ENCODE results near the gene KLK3.
A peak's percentile ranks its signal among the peaks of the same experiment; 100 is the strongest.

The KLK3 gene

DNA sequence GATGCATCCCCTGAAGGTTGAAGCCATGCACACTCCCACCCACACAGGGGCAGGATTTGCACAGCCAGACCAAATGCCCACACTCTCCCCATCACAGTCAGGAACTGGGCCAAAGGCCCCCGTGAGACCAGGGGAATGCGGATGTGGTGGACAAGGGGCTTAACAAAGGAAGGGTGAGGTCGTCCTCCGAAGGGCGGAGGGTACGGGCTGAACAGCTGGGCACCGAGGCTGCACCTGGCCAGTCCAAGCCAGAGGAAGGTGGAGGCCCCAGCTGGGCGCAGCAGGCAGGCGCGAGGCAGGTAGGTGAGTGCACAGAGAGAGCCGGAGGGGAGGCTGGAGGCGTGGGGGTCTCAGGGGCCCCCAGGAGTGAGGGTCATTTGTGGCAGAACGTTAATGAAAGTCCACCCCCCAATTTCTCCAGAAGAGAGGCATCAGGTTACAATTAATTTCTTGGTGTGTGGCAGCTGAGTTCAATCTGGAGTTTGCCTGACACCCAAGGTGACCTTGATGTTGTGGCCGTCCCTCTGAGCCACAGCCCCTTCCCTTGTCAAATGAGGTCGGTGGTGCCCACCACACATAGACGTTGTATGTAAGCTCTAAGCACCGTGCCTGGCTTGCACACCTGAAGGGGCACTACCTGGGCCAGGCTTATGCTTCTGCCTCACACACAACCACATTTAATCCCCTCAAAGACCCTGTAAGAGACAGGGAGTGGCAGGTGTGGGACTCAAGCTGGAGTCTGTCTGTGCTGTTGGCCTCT, 24.3 kb upstream of the KLK3 start:
- intact Hi-C loops (cut with DNase I): no loop called here
- peak in 1 of 10 donors; percentile 59 for DNase-seq

DNA sequence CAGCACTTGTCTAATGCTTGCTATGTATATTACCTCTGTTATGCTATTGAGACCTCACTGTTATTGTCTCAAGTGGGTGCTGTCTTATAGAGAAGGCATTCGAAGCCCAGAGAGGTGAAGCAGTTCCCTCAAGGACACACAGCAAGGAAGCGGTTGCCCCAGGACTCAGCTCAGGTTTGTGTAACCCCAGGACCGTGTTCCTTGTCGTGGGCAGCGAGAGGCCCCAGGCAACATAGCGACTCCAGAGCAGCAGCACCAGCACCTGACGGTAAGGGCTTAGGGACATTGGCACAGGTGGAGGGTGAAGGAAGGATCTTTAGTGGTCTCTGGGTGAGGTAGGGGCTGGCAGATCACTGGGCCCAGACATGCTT, 23.7 kb upstream of the KLK3 start:
- peak in 1 of 10 donors; percentile 65 for DNase-seq
- intact Hi-C loops (cut with DNase I): no loop called here

DNA sequence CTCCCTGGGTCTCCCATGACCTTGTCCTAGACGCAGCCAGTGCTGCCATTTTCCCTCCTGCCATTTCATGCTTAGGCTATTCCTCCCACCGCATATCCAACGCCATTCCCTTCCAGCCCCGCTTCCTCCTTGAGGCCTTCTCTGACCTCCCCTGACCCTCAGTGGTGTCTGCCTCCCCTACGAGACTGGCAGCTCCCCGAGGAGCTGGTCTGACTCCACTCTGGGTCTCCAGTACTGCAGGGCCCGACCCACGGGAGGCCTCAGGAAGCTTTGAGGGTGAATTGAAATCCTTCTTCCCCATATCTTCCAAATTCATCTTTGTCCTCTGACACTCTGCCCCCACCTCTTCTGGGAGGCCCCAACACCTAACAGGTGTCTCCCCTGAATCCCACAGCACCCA, 22.0 kb upstream of the KLK3 start:
- intact Hi-C loops (cut with DNase I): no loop called here
- peak in 1 of 10 donors; percentile 50 for DNase-seq

DNA sequence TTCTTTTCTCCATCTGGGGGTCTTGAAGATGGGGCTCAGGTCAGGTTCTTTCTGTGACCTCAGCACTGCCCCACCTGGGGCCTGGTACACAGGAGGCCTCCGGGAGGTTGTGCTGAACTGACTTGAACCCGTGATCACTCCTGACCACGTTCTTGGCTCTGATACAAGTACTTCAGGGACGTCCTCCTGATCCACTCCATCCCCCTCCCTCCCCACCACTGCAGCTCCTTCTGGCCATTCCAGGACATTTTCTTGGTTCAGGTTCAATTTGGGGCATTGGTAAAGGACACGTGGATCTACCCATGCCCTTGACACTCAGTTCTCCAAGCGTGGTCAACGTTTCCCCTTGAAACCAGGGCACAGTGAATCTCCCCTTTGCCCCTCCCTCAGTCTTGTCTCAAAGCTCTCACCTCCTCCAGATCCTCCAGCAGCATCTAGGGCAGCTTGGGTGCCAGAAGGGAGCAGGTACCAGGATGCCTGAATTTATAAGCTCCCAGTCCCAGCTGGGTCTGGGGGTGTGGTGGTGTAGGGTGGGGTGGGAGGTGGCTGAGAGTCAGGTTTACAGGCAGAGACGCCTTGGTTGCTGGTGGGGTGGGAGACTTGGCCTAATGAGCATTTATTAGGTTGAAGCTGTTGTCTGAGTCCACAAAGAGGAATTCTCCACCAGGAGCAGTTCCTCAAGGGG, 21.5 kb upstream of the KLK3 start, which contains the start of gene KLK15:
TSS of gene KLK15 (minus strand) at position 458 of the 685 bp plus-strand sequence. CDS start 2,082 bp downstream, outside the sequence.
- intact Hi-C loops (cut with DNase I): no loop called here
- DNase-seq: peak in 1 of 10 donors; percentile 27

DNA sequence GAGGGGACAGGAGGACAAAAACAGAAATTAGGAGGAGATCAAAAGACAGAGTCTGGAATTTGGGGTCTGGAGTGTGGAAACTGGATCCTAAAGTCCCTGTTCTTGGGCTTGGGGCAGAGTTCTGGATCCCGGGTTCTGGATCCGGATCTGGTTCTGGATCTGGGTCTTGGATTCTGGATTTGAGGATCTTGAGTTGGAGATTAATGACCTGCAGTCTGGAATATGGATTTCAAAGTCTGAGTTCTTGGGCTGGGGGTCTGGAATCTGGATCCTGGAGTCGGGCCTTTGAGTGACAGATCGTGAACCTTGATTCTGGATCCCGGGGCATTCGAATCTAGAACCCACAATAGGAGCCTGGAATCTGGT, 20.9 kb upstream of the KLK3 start:
- DNase-seq: no peak
- intact Hi-C loops (cut with DNase I): no loop called here

DNA sequence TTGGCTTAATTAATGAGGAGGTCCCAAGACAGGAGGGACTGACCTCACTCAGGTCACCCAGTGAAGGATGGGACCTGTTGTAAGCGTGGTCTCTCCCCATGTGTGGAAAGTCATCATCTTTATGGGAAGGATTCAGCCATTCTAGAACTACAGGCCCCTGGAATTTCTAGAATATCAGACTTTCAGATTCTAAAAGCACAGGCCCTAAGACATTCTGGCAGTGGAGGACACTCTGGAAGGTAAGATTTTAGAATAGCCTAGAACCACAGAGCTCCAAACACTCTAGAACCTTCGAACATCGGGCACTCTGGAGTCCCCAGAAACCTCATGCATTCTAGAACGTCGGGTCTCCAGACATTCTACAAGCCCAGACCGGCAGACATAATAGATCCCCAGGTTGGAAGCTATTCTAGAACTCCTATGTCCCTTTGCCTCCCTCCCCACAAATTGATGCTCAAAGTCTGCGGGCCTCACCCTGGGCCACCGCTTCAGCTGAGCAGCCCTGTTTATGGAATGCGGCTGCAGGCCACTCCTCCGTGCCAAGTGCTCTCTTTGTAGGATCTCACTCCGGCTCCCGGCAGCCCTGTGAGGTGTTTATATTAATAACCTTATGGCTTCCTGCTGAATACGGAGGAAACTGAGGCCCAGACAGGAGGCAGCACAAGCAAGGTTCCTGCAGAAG, 19.5 kb upstream of the KLK3 start:
- intact Hi-C loops (cut with DNase I): no loop called here
- DNase-seq: peak in 1 of 10 donors; percentile 66

DNA sequence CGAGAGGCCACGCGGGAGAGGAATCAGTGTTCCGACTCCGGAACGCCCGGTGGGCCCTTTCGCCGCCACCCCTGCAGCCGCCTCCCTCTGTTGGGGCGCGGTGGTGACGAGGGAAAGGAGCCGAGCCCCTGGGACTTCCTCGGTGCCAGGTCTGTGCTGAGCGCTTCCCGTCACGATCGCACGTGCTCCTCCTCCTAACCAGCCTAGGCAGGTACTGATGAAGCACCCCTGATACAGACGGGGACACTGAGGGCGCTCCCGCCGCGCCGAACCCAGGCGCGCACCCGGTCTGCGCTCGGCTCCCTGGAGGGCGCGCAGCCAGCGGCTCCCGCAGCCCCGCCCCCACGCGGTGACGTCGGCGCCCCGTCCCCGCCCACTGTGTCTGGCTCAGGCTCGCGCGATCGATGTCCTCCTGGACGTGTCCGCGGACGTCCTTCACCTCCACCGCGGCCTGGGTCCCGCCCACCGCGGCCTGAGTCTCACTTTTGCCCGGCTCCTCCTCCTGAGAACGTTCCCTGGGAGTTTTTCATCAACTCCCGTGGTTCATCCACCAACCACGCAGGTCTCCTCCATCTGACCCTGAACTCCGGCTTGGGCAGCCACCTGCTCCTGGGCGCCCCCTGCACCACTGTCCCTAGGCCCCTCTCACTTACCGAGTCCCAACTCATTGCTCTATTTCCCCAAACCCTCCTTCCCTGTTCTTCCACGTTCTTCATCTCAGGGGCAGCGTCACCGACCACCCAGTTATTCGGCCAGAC, 18.8 kb upstream of the KLK3 start:
- intact Hi-C loops (cut with DNase I): no loop called here
- DNase-seq: peak; percentile 25 to 95 (median 58)

DNA sequence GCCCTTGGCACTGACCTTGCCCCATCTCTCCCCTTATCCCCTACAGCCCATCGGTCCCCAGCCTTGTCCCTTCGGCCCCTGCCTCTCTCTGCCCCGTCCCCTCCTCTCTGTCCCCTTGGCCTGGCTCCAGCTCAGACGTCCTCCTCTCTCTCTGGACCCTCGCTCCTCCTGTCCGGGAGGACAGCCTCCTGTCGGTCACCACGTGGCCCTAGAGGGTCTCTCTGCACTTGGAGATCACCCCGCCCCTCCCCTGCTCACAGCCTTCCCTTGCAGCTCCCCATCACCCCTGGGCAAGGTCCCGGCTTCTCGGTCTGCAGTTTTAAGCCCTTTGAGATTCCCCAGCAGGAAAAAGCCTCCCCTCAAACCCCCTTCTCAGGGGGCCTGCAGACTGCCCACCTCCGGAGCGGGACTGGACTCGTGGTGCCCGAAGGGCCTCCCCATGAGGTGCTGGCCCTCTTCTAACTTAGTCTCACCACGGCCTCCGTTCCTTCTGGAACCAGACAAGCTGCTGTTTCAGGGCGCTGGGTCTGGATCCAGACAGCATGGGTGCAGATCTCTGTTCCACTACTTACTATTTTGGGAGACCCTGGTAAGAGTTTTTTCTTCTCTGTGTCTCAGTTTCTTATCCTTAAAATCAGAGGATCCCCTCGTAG, 18.0 kb upstream of the KLK3 start:
- intact Hi-C loops (cut with DNase I): no loop called here
- DNase-seq: peak in 2 of 10 donors; percentile 68 to 76

DNA sequence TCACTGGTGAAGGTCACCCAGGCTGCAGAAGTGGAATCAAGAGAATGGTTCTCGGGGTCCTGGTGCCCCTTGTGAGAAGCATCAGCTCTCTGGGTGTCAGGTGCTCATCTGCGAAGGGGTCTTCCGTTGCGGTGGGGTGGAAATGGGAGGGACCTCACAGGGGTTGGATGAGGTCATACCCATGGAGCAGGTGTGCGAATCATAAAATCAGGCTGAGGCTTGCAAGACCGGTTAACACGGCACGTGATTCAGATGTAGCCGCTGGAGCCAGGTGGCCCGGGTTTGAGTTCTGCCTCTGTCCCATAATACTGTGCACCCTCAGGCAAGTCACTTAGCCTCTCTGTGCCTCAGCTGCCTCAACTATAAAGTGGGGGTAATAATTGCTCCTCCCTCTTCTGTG, 17.4 kb upstream of the KLK3 start:
- DNase-seq: peak in 2 of 10 donors; percentile 34 to 78
- intact Hi-C loops (cut with DNase I): no loop called here

DNA sequence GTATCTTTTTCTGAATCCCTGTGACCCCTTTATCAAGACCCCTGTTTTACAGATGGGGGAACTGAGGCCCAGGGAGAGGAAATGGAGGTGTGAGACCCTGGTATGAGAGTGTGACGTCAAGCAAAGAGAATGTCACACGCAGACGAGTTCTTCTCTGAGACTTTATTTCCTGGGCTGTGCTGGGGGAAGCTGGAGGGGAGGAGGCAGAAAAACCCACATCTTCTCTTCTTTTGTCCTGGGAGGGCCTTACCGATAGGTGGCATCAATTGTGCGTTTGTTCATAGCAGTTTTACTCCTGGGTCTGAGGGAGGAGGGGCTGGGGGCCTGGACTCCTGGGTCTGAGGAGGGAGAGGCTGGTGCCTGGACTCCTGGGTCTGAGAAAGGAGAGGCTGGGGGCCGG, 16.5 kb upstream of the KLK3 start:
- DNase-seq: peak in 1 of 10 donors; percentile 15
- intact Hi-C loops (cut with DNase I): no loop called here

DNA sequence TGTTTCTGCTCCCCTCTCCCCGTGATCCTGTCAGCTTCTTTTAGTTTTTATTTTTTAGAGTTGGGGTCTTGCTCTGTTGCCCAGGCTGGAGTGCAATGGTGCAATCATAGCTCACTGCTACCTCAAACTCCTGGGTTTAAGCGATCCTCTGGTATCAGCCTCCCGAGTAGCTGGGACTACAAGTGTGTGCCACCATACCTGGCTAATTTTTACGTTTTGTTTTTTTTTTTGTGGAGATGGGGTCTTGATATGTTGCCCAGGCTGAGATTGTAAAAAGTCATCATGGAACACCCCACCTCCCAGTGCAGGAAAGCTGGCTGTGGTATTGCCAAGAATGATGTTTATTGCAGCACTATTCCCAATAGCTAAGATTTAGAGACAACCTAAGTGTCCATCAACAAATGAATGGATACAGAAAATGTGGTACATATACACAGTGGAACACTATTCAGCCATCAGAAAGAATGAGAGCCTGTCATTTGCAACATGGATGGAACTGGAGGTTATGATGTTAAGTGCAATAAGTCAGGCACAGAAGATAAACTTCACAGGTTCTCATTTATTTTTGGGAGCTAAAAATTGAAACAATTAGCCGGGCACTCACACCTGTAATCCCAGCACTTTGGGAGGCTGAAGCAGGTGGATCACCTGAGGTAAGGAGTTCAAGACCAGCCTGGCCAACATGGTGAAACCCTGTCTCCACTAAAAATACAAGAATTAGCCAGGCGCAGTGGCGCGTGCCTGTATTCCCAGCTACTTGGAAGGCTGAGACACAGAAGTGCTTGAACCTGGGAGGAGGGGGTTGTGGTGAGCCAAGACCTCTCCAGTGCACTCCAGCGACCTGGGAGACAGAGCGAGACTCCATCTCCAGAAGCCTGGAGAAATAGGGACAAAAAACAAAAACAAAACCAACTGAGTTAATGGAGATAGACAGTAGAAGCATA, 14.7 kb upstream of the KLK3 start:
- DNase-seq: no peak
- intact Hi-C loops (cut with DNase I): no loop called here

DNA sequence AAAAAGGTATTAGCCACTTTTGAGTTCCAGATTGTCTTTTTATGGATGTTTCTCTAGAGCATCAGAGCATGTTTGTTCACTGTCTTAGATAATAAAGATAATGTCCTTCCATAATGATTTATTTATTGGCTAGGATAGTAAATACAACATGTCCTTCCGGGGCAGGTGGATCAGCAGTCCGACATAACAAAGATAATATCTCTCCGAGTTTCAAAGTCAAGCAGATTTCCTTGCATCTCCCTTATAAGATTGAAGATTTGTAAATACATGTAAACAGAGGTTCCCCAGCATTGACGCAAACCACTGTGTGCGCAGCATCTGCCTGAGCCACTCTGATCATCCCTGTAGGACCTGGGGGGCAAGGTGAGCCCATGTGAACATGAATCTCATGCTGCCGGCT, 12.6 kb upstream of the KLK3 start:
- DNase-seq: no peak
- intact Hi-C loops (cut with DNase I): no loop called here

DNA sequence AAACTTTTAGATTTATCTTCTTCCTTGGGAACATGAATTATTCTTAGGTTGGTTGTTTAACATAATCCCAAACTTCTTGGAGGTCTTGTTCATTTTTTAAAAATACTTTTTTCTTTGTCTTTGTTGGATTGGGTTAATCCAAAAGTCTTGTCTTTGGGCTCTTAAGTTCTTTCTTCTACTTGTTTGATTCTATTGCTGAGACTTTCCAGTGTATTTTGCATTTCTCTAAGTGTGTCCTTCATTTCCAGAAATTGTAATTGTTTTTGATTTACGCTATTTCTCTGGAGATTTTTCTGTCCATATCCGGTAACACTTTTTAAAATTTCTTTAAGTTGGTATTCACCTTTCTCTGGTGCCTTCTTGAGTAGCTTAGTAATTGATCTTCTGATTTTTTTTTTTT, 11.5 kb upstream of the KLK3 start:
- DNase-seq: no peak
- intact Hi-C loops (cut with DNase I): no loop called here

DNA sequence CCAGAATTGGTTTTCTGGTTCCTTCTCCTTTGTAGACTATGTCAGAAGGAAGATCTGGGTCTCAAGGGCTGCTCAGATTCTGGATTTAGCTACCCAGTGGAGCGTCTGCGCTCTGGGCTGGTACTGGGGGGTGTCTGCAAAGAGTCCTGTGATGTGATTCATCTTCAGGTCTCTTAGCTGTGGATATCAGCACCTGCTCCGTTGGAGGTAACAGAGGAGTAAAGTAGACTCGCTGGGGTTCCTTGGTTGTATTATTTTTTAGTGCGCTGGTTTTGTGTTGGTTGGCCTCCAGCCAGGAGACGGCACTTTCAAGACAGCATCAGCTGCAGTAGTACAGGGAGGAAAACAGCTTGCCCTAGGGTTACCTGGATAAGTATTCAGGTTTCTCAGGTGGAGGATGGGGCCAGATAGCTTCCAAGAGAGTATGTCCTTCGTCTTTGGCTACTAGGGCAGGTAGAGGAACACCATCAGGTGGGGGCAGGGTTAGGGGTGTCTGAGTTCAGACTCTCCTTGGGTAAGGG, 11.0 kb upstream of the KLK3 start:
- intact Hi-C loops (cut with DNase I): no loop called here
- no peak for DNase-seq

DNA sequence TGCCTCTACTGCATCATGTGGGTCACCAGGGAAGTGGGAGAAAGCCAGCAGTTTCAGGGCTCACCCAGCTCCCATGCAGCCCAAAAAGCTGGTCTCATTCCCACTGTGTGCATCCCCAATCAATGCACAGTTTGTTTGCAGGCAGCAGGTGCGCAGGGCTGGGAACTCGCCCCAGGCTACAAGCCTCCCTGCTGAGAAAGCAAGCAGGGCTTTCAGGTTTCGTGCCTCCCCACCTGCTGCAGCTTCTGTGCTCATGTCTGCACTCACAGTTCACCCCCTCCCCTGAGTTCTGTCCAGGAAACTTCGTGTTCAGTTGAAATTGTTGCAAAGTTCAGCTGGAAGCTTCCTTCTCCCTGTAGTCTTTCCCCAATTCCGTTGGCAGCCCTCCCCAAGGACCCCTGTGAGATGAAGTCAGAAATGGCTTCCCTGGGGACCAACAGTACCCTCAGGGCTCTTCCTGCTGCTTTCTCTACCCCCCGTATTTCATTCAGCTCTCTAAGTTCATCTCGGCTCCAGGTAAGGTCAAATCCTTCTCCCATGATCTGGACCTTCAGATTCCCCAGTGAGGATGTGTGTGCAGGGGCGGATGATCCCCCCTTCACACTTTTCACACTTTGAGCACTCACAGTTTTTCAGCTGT, 10.3 kb upstream of the KLK3 start:
- intact Hi-C loops (cut with DNase I): no loop called here
- DNase-seq: no peak

DNA sequence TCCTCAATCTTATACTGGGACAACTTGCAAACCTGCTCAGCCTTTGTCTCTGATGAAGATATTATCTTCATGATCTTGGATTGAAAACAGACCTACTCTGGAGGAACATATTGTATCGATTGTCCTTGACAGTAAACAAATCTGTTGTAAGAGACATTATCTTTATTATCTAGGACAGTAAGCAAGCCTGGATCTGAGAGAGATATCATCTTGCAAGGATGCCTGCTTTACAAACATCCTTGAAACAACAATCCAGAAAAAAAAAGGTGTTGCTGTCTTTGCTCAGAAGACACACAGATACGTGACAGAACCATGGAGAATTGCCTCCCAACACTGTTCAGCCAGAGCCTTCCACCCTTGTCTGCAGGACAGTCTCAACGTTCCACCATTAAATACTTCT, 4.0 kb upstream of the KLK3 start:
- intact Hi-C loops (cut with DNase I): no loop called here
- DNase-seq: no peak

DNA sequence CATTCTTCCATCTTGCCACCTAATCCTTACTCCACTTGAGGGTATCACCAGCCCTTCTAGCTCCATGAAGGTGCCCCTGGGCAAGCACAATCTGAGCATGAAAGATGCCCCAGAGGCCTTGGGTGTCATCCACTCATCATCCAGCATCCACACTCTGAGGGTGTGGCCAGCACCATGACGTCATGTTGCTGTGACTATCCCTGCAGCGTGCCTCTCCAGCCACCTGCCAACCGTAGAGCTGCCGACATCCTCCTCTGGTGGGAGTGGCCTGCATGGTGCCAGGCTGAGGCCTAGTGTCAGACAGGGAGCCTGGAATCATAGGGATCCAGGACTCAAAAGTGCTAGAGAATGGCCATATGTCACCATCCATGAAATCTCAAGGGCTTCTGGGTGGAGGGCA, 3.1 kb upstream of the KLK3 start:
- no peak for DNase-seq
- intact Hi-C loops (cut with DNase I): no loop called here

DNA sequence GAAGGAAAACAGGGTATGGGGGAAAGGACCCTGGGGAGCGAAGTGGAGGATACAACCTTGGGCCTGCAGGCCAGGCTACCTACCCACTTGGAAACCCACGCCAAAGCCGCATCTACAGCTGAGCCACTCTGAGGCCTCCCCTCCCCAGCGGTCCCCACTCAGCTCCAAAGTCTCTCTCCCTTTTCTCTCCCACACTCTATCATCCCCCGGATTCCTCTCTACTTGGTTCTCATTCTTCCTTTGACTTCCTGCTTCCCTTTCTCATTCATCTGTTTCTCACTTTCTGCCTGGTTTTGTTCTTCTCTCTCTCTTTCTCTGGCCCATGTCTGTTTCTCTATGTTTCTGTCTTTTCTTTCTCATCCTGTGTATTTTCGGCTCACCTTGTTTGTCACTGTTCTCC, 2.7 kb downstream of the KLK3 start:
- no peak for DNase-seq
- intact Hi-C loops (cut with DNase I): no loop called here

DNA sequence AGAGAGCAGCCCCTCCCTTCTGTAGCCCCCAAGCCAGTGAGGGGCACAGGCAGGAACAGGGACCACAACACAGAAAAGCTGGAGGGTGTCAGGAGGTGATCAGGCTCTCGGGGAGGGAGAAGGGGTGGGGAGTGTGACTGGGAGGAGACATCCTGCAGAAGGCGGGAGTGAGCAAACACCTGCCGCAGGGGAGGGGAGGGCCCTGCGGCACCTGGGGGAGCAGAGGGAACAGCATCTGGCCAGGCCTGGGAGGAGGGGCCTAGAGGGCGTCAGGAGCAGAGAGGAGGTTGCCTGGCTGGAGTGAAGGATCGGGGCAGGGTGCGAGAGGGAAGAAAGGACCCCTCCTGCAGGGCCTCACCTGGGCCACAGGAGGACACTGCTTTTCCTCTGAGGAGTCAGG, 4.2 kb downstream of the KLK3 start:
- DNase-seq: no peak
- intact Hi-C loops (cut with DNase I): no loop called here

Measured in posterior cingulate gyrus (tissue), 11 donors.